Fibroblast of lung (primary cell): ENCODE data around the gene SIM1. TPM values are rescaled to one million over a fixed set of nuclear protein-coding genes. Genes with fewer than 3 reads are reported as not detected.

Source experiments
- DNase-seq, 2 donors: peaks; one replicate each; pipeline versions ENCODE4 v3.0.0 to v3.0.0-alpha.2; 2010; ENCODE audit warnings: low read depth in 2 of 2
- H2AFZ ChIP-seq: 2 replicates; pipeline ENCODE4 v1.5.1; 2012; ENCODE audit warnings: low read length, control low read depth, inconsistent platforms
- H3K27ac ChIP-seq: 2 replicates; pipeline ENCODE4 v1.5.1; 2011; ENCODE audit warnings: low read length, control low read depth; ENCODE audit not compliant: insufficient read depth
- H3K27me3 ChIP-seq: 2 replicates; pipeline ENCODE4 v1.5.1; 2011; ENCODE audit warnings: mild to moderate bottlenecking, low read length; ENCODE audit not compliant: control insufficient read depth, insufficient read depth
- H3K36me3 ChIP-seq: 2 replicates; pipeline ENCODE4 v1.5.1; 2011; ENCODE audit warnings: low read length; ENCODE audit not compliant: control insufficient read depth, insufficient read depth
- H3K4me1 ChIP-seq: 2 replicates; pipeline ENCODE4 v1.5.1; 2011; ENCODE audit warnings: low read length; ENCODE audit not compliant: control insufficient read depth, insufficient read depth; ENCODE audit errors: extremely low read depth
- H3K4me2 ChIP-seq: 2 replicates; pipeline ENCODE4 v1.5.1; 2011; ENCODE audit warnings: low read length, control low read depth; ENCODE audit not compliant: insufficient read depth; ENCODE audit errors: extremely low read depth
- H3K4me3 ChIP-seq, 4 experiments: fragments of 200-600 bp in 1 of 4; sonication (generic) in 1 of 4; replicated peaks in 1 of 4; 2 replicates each; pipeline ENCODE4 v1.5.1; 2011 to 2016; ENCODE audit warnings: low read length in 4 of 4, low read depth in 3 of 4, mild to moderate bottlenecking in 3 of 4, control low read depth in 2 of 4, inconsistent platforms in 1 of 4, mixed read lengths in 1 of 4; ENCODE audit not compliant: insufficient read depth in 1 of 4; ENCODE audit errors: control extremely low read depth in 1 of 4
- H3K79me2 ChIP-seq: 2 replicates; pipeline ENCODE4 v1.5.1; 2012; ENCODE audit warnings: mild to moderate bottlenecking, low read length, inconsistent platforms; ENCODE audit not compliant: control insufficient read depth, insufficient read depth
- H3K9ac ChIP-seq: 2 replicates; pipeline ENCODE4 v1.5.1; 2011; ENCODE audit warnings: mild to moderate bottlenecking, low read length, control low read depth; ENCODE audit not compliant: insufficient read depth
- H3K9me3 ChIP-seq: 2 replicates; pipeline ENCODE4 v1.5.1; 2012; ENCODE audit warnings: low read depth, low read length; ENCODE audit not compliant: control insufficient read depth, insufficient read depth
- H4K20me1 ChIP-seq: 2 replicates; pipeline ENCODE4 v1.5.1; 2011; ENCODE audit warnings: low read length; ENCODE audit not compliant: control insufficient read depth, insufficient read depth; ENCODE audit errors: extremely low read depth
- EZH2 ChIP-seq: IDR thresholded peaks from 2 replicates; pipeline ENCODE4 v1.5.1; 2012; ENCODE audit warnings: low read length, control low read depth, mild to moderate bottlenecking; ENCODE audit errors: missing control alignments
- polyA plus RNA-seq, 2 donors: library from polyadenylated mRNA; depleted of rRNA in 1 of 2; stranded (reverse) in 1 of 2; unstranded in 1 of 2; fragments of >200 nt; gene quantifications; 2 replicates each; pipeline ENCODE4 v1.2.1, GENCODE V29; 2011 to 2012; ENCODE audit warnings: missing spikeins in 1 of 2
- total RNA-seq: library from RNA; depleted of rRNA; stranded (reverse); fragments of >200 nt; gene quantifications from 2 replicates; pipeline ENCODE4 v1.2.1, GENCODE V29; 2014
- TF ChIP-seq, protein P1 (sequence below), 2 donors: IDR thresholded peaks in 1 of 2; conservative IDR thresholded peaks in 1 of 2; 1 replicate in 1 of 2; 2 replicates in 1 of 2; pipeline ENCODE4 v1.5.1; 2011 to 2012; ENCODE audit warnings: low read length in 2 of 2, control low read depth in 1 of 2, inconsistent platforms in 1 of 2, low read depth in 1 of 2, mild to moderate bottlenecking in 1 of 2

The SIM1 gene
- total and polyA plus RNA-seq, 2 donors (not counting 1 experiment from before 2014, with no cell fraction given) = not detected

DNA sequence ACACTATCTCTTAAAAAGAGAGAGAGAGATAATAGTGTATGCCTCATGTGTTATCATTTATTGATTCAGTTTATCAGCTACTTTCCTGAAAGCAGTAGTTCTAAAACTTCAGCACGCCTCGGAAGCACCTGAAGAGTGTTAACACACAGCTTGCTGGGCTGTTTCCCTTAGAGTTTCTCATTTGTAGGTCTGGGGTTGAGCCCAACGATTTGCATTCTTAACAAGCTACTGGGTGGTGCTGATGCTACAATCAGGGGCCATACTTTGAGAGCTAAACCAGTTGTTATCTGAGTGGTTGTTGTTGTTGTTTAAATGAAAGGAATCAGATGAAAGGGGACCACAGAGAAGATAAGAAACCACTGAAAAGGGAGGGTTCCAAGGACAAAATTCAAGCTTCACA lies 32.6 kb downstream of the SIM1 start:
- DNase-seq = no peak
- no peak overlapping the region for H2AFZ ChIP-seq
- no peaks in the 10 kb centered on the region for H3K4me1 ChIP-seq
- no peak overlapping the region for H3K27ac ChIP-seq
- no peaks in the 10 kb centered on the region for H3K79me2 ChIP-seq
- no peak overlapping the region for H3K4me2 ChIP-seq
- no peak overlapping the region for H3K4me3 ChIP-seq
- no peak overlapping the region for H3K9ac ChIP-seq
- no peak for TF ChIP-seq EZH2
- TF ChIP-seq, protein P1, sequence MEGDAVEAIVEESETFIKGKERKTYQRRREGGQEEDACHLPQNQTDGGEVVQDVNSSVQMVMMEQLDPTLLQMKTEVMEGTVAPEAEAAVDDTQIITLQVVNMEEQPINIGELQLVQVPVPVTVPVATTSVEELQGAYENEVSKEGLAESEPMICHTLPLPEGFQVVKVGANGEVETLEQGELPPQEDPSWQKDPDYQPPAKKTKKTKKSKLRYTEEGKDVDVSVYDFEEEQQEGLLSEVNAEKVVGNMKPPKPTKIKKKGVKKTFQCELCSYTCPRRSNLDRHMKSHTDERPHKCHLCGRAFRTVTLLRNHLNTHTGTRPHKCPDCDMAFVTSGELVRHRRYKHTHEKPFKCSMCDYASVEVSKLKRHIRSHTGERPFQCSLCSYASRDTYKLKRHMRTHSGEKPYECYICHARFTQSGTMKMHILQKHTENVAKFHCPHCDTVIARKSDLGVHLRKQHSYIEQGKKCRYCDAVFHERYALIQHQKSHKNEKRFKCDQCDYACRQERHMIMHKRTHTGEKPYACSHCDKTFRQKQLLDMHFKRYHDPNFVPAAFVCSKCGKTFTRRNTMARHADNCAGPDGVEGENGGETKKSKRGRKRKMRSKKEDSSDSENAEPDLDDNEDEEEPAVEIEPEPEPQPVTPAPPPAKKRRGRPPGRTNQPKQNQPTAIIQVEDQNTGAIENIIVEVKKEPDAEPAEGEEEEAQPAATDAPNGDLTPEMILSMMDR (conservative IDR thresholded peaks at IDR 0.05 in 1 of 2, IDR thresholded peaks at IDR 0.05 in 1 of 2; ENCODE audit: low read depth in 1 of 2, low read length in 2 of 2) = no peak
- no peaks in the 10 kb centered on the region for H3K36me3 ChIP-seq
- no peaks in the 10 kb centered on the region for H4K20me1 ChIP-seq
- peaks cover 6% of the 10 kb centered on the region for H3K27me3 ChIP-seq
- H3K9me3 ChIP-seq = no peaks in the 10 kb centered on the region

DNA sequence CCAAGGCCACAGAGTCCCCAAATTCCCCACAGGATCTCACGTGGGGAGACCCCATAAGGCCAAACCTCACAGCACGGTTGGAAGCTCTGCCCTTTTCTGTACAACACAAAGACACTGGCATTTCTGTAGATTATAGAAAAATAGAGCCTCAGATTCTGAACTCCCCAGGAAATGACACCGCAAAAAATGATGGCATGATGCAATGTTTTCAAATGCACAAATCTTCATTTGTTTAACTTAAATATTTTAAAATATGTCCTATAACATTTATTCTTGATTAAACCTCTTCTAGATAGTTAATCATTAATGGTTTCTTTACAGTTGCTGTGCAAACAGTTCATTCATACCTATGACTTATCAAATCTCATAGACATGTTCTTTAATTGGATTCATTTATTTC lies 33.8 kb downstream of the SIM1 start:
- no peak overlapping the region for H2AFZ ChIP-seq

DNA sequence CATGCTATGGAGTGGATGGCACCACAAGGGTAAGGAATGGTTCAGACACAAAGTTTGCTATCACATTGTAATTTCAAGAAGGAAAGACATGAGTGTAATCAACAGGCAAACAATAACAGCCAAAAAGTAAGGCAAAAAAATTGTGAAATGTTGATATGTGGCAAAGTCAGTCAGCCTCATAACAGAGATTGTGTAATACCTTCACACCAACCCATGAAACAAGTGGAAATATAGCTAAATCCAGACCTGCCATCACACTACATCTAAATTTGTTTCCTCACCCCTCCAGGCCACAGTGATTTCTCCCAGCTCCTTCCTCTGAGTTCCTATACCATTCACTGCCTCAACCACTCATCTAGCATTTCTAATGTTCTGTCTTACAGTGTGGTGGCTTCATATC lies 37.3 kb downstream of the SIM1 start:
- Histone ChIP-seq H3K36me3 (no peaks in the 10 kb centered on the region), H3K9ac (no peak overlapping the region), H3K9me3 (no peaks in the 10 kb centered on the region), H3K4me1 (no peaks in the 10 kb centered on the region), H3K4me3 (no peak overlapping the region), H3K4me2 (no peak overlapping the region), H4K20me1 (no peaks in the 10 kb centered on the region), H3K79me2 (no peaks in the 10 kb centered on the region), H3K27me3 (no peaks in the 10 kb centered on the region), H2AFZ (no peak overlapping the region), H3K27ac (no peak overlapping the region)
- no peak for TF ChIP-seq EZH2
- TF ChIP-seq, protein P1 (conservative IDR thresholded peaks at IDR 0.05 in 1 of 2, IDR thresholded peaks at IDR 0.05 in 1 of 2; ENCODE audit: low read depth in 1 of 2, low read length in 2 of 2) = no peak
- DNase-seq = no peak

More for the DNA sequence above, 33.8 kb downstream of the SIM1 start:
- no peaks in the 10 kb centered on the region for H3K9me3 ChIP-seq
- peaks cover 6% of the 10 kb centered on the region for H3K27me3 ChIP-seq
- H3K9ac ChIP-seq = no peak overlapping the region
- no peak overlapping the region for H3K27ac ChIP-seq
- H4K20me1 ChIP-seq = no peaks in the 10 kb centered on the region
- TF ChIP-seq, protein P1 (conservative IDR thresholded peaks at IDR 0.05 in 1 of 2, IDR thresholded peaks at IDR 0.05 in 1 of 2; ENCODE audit: low read depth in 1 of 2, low read length in 2 of 2) = no peak
- TF ChIP-seq EZH2 = no peak
- no peak overlapping the region for H3K4me3 ChIP-seq
- H3K36me3 ChIP-seq = no peaks in the 10 kb centered on the region
- DNase-seq = no peak
- no peaks in the 10 kb centered on the region for H3K4me1 ChIP-seq
- no peaks in the 10 kb centered on the region for H3K79me2 ChIP-seq
- H3K4me2 ChIP-seq = no peak overlapping the region
